PC-3 (cell line): Measurements from ENCODE around the gene SLC39A11. TPM values are rescaled to one million over a fixed set of nuclear protein-coding genes. Genes with fewer than 3 reads are reported as not detected.

Experiments used
- ATAC-seq: fragments of 200-7000 bp; cut with Tn5 transposase; 2 replicates; pipeline ENCODE4 v1.9.1; 2020; ENCODE audit warnings: mild to moderate bottlenecking, moderate library complexity
- BruUV-seq: library from RNA; stranded (reverse); fragments of 400-500 nt; replicated peaks from 2 replicates; lab custom pipeline; 2021; lab: Mats Ljungman, UMichigan
- CTCF ChIA-PET: fragments of 300-600 bp; sonication (Branson Sonifier 250); formaldehyde crosslinking; loops from one replicate; lab custom pipeline; 2022; ENCODE audit warnings: antibody characterized with exemption; lab: Charles Lee
- POLR2A ChIA-PET: fragments of 300-600 bp; sonication (Branson Sonifier 250); formaldehyde crosslinking; loops from one replicate; lab custom pipeline; 2022; ENCODE audit warnings: antibody characterized with exemption; ENCODE audit not compliant: unreplicated experiment; lab: Charles Lee
- DNase-seq: peaks from one replicate; pipeline ENCODE4 v3.0.0-alpha.2; 2015
- H2AFZ ChIP-seq: fragments of 300-600 bp; sonication (generic); 2 replicates; pipeline ENCODE4 v1.6.0; 2016; ENCODE audit warnings: antibody characterized with exemption, low read length
- H3F3A ChIP-seq: fragments of 300-600 bp; sonication (generic); one replicate; pipeline ENCODE4 v1.6.0; 2017; ENCODE audit warnings: antibody characterized with exemption, low read length, control low read depth, mild to moderate bottlenecking; ENCODE audit not compliant: unreplicated experiment
- H3K27ac ChIP-seq: fragments of 300-600 bp; sonication (generic); 2 replicates; pipeline ENCODE4 v1.5.1; 2016; ENCODE audit warnings: mild to moderate bottlenecking, low read length
- H3K27me3 ChIP-seq: fragments of 300-600 bp; sonication (generic); 2 replicates; pipeline ENCODE4 v1.6.1; 2016; ENCODE audit warnings: low read length, mixed read lengths
- H3K36me3 ChIP-seq: fragments of 300-600 bp; sonication (generic); 2 replicates; pipeline ENCODE4 v1.6.1; 2016; ENCODE audit warnings: low read depth, mixed run types, low read length, mixed read lengths
- H3K4me1 ChIP-seq: fragments of 300-600 bp; sonication (generic); 2 replicates; pipeline ENCODE4 v1.5.1; 2016; ENCODE audit warnings: low read length; ENCODE audit not compliant: insufficient read depth
- H3K4me2 ChIP-seq: fragments of 300-600 bp; sonication (generic); 2 replicates; pipeline ENCODE4 v1.6.0; 2016; ENCODE audit warnings: low read length
- H3K4me3 ChIP-seq: fragments of 300-600 bp; sonication (generic); 2 replicates; pipeline ENCODE4 v1.5.1; 2016; ENCODE audit warnings: mild to moderate bottlenecking, low read length, mixed read lengths
- H3K79me2 ChIP-seq: fragments of 300-600 bp; sonication (generic); 2 replicates; pipeline ENCODE4 v1.6.1; 2017; ENCODE audit warnings: low read length, mixed read lengths
- H3K9ac ChIP-seq: fragments of 300-600 bp; sonication (generic); 2 replicates; pipeline ENCODE4 v1.6.0; 2016; ENCODE audit warnings: mild to moderate bottlenecking, low read length
- H3K9me2 ChIP-seq: fragments of 300-600 bp; sonication (generic); replicated peaks from 2 replicates; pipeline ENCODE4 v1.6.1; 2016; ENCODE audit warnings: mixed run types, low read length, mixed read lengths
- H3K9me3 ChIP-seq: fragments of 300-600 bp; sonication (generic); 2 replicates; pipeline ENCODE4 v1.6.1; 2016; ENCODE audit warnings: low read length, mixed read lengths
- H4K20me1 ChIP-seq: fragments of 300-600 bp; sonication (generic); 2 replicates; pipeline ENCODE4 v1.6.1; 2016; ENCODE audit warnings: low read length, mixed read lengths
- CTCF ChIP-seq: fragments of 300-600 bp; sonication (generic); conservative IDR thresholded peaks from 2 replicates; pipeline ENCODE4 v1.5.1; 2017; ENCODE audit warnings: antibody characterized with exemption, low read depth, mild to moderate bottlenecking, low read length
- EZH2 ChIP-seq: fragments of 300-600 bp; sonication (generic); IDR thresholded peaks from one replicate; pipeline ENCODE4 v1.6.1; 2017; ENCODE audit warnings: antibody characterized with exemption, mild to moderate bottlenecking, low read length; ENCODE audit not compliant: unreplicated experiment
- EZH2phosphoT487 ChIP-seq: fragments of 300-600 bp; sonication (generic); IDR thresholded peaks from 2 replicates; pipeline ENCODE4 v1.6.1; 2018; ENCODE audit warnings: mild to moderate bottlenecking, antibody characterized with exemption, low read length, borderline replicate concordance
- intact Hi-C: fragments of 100-400 bp; cut with micrococcal nuclease; formaldehyde crosslinking; loops from 2 replicates; pipeline ENCODE4 v1.9.0; 2023
- total RNA-seq: library from RNA; depleted of rRNA; stranded (reverse); fragments of >200 nt; gene quantifications from 2 replicates; pipeline ENCODE4 v1.2.3, GENCODE V29; 2014

SLC39A11 gene
- total RNA-seq, 1 experiment from 2014 or later, result 37.7 TPM

- Histone ChIP-seq H3K27ac (no peak overlapping the region), H3K9ac (no peak overlapping the region), H3K4me3 (no peak overlapping the region), H3K36me3 (peaks cover 16% of the 10 kb centered on the region), H3F3A (no peaks in the 10 kb centered on the region), H2AFZ (no peak overlapping the region), H3K27me3 (no peaks in the 10 kb centered on the region), H3K9me3 (no peaks in the 10 kb centered on the region), H3K4me2 (no peak overlapping the region), H3K4me1 (peaks cover 11% of the 10 kb centered on the region), H4K20me1 (no peaks in the 10 kb centered on the region), H3K79me2 (peaks cover 13% of the 10 kb centered on the region), H3K9me2 (no peaks in the 10 kb centered on the region)
- TF ChIP-seq CTCF (no peak), EZH2phosphoT487 (no peak), EZH2 (no peak)
- CTCF ChIA-PET, result no interaction called here
- BruUV-seq, result no TSS peak
- intact Hi-C loops, result no loop called here
- POLR2A ChIA-PET, result no interaction called here
- DNase-seq (no peak), ATAC-seq (no peak)
Measured at GRCh38 chr17:73088561-73088960, 3.9 kb downstream of the SLC39A11 start.

GRCh38 chr17:73083432-73083831 lies 9.1 kb downstream of the SLC39A11 start:
- BruUV-seq, result no TSS peak
- CTCF ChIA-PET, result no interaction called here
- Histone ChIP-seq H3K4me1 (no peaks in the 10 kb centered on the region), H3K9me2 (no peaks in the 10 kb centered on the region), H2AFZ (no peak overlapping the region), H3K4me3 (no peak overlapping the region), H4K20me1 (no peaks in the 10 kb centered on the region), H3K27me3 (no peaks in the 10 kb centered on the region), H3K9me3 (no peaks in the 10 kb centered on the region), H3K4me2 (no peak overlapping the region), H3K27ac (no peak overlapping the region), H3K9ac (no peak overlapping the region), H3K36me3 (peaks cover 19% of the 10 kb centered on the region), H3K79me2 (no peaks in the 10 kb centered on the region), H3F3A (no peaks in the 10 kb centered on the region)
- intact Hi-C loops, result no loop called here
- no peak for DNase-seq
- ATAC-seq, result no peak
- TF ChIP-seq CTCF, result no peak
- no peak for TF ChIP-seq EZH2
- TF ChIP-seq EZH2phosphoT487, result no peak
- POLR2A ChIA-PET, result no interaction called here

GRCh38 chr17:73074566-73074965 lies 17.9 kb downstream of the SLC39A11 start:
- H3K4me1 ChIP-seq, result no peaks in the 10 kb centered on the region
- no peak for DNase-seq

More at GRCh38 chr17:73074566-73074965, 17.9 kb downstream of the SLC39A11 start:
- Histone ChIP-seq H3K79me2 (no peaks in the 10 kb centered on the region), H3K27me3 (no peaks in the 10 kb centered on the region), H3F3A (no peaks in the 10 kb centered on the region), H2AFZ (no peak overlapping the region), H3K27ac (no peak overlapping the region), H3K9ac (no peak overlapping the region), H3K36me3 (0 out of 2 replicates have a peak, but pooled peaks cover 5% of the 10 kb centered on the region), H3K4me3 (no peak overlapping the region), H3K9me3 (no peaks in the 10 kb centered on the region), H4K20me1 (no peaks in the 10 kb centered on the region), H3K4me2 (no peak overlapping the region), H3K9me2 (no peaks in the 10 kb centered on the region)
- no TSS peak for BruUV-seq
- no peak for TF ChIP-seq CTCF
- no peak for TF ChIP-seq EZH2
- TF ChIP-seq EZH2phosphoT487, result no peak
- intact Hi-C loops, result no loop called here
- POLR2A ChIA-PET, result no interaction called here
- CTCF ChIA-PET, result no interaction called here
- ATAC-seq, result no peak
